ENCODE results near the gene SMPD4. TPM values are rescaled to one million over a fixed set of nuclear protein-coding genes. Genes with fewer than 3 reads are reported as not detected.
"Not testable (repeated sequence)": the region's sequence is repeated elsewhere in the genome, so short reads cannot be mapped to it uniquely, and the experiment has no call there.

The SMPD4 gene
- total RNA-seq, 1 experiment from 2014 or later = 95.8 TPM

DNA sequence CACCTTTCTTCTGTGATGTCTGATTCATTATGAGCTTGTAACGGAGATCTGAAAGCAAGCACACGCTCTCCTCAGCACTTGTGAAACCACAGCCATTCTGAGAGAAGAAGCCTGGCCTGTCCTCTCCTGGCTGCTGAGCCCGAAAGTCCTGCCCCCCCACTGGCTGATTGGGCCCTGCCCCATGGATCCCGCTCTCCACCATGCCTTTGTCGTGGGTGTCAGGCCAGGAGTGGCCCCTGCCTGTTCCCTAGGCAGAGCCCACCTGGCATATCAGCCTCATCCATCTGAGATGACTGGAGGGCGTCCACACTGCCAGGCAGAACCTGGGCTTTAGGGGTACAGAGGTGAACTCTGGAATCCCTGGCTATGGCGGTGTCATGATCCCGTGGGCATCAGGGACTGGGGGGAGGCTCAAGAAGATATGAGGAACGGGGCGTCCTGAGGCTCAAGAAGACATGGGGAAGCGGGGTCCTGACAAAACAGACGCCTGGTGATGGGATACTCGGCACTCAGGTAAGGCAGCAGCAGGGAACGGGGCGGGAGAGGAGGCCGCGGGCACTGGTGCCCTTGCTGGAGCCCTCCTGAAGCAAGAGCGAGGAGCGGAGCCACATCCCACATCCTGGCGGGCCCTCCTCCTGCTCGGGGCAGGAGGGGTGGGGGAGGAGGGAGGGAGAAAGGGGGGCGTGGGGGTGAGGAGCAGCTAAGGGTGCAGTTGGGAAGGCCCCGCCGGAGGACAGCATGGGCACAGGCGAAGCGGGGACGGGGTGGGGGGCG, 37.9 kb downstream of the SMPD4 start:
- H3K4me3 Mint-ChIP-seq = peak overlapping the region; percentile 79
- H3K9me3 Mint-ChIP-seq; CTCF ChIA-PET; DNase-seq (ENCODE audit: low spot score); H3K27ac Mint-ChIP-seq; H3K27me3 Mint-ChIP-seq (ENCODE audit: low read depth); H3K4me1 Mint-ChIP-seq; POLR2A ChIA-PET; H3K36me3 Mint-ChIP-seq: not testable (repeated sequence)
- ATAC-seq = peak; percentile 15

GRCh38 chr2:130142396-130143265, 38.8 kb downstream of the SMPD4 start:
- H3K4me1 Mint-ChIP-seq; H3K9me3 Mint-ChIP-seq; POLR2A ChIA-PET; ATAC-seq; H3K27me3 Mint-ChIP-seq (ENCODE audit: low read depth); DNase-seq (ENCODE audit: low spot score); CTCF ChIA-PET; H3K27ac Mint-ChIP-seq; H3K36me3 Mint-ChIP-seq: not testable (repeated sequence)
- peak overlapping the region; percentile 27; the same call in 1 of the 2 replicates for H3K4me3 Mint-ChIP-seq

DNA sequence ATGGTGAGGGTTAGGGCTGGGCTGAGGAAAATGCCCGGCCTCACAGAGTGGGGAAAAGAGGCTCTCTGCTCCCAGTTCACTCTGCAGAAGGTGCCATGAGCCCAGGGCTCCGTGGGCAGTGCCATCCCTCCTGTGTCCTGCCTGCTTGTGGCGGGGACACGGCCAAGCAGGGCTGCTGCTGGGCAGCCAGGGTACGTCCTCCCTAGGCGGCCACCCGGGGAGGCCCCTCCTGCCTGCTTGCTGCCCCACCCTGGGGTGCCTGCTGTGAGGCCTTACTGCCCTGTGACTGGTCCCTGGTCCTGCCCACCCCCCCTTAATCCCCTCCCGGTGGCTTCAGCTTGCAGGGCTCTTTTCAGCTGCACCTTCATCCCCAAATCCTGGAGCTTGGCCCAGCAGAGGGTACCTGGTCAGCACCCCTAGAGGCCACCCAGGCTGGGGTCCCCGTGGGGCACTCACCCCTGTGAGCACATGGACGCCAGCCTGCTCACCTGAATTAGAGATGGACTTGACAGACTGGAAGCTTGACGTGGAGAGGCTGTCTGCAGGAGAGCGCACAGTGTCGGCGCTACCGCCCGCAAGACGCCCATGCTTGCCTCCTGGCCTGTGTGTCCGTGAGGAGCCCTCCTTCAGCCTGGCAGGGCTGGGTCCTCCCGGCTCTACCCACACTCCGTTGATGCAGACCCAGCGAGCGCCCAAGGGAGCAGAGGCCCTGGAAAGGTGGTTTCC, 39.6 kb downstream of the SMPD4 start:
- DNase-seq (ENCODE audit: low spot score); POLR2A ChIA-PET; H3K4me1 Mint-ChIP-seq; CTCF ChIA-PET; H3K27me3 Mint-ChIP-seq (ENCODE audit: low read depth); H3K4me3 Mint-ChIP-seq; H3K36me3 Mint-ChIP-seq; H3K27ac Mint-ChIP-seq; ATAC-seq; H3K9me3 Mint-ChIP-seq: not testable (repeated sequence)

DNA sequence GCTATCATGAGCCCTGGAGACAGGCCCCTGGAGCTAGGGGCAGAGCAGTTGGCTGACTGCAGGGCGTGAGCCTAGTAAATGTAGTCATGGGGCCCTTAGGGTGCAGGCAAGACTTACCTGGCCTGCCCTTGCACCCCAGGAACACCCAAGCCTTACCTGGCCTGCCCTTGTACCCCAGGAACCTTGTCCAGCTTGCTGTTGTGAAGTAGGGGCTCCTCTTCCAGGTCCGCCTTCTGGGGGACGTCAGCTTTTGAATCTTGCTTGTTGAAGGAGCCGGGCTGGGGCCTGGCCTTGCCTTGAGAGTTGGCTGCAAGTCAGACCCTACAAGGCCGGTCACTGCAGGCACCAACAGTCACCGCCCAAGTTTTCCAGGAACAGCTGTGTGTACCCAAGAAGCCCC, 40.4 kb downstream of the SMPD4 start:
- H3K36me3 Mint-ChIP-seq; H3K4me1 Mint-ChIP-seq; CTCF ChIA-PET; ATAC-seq; DNase-seq (ENCODE audit: low spot score); H3K9me3 Mint-ChIP-seq; H3K4me3 Mint-ChIP-seq; H3K27ac Mint-ChIP-seq; POLR2A ChIA-PET; H3K27me3 Mint-ChIP-seq (ENCODE audit: low read depth): not testable (repeated sequence)

- ATAC-seq, POLR2A ChIA-PET: not testable (repeated sequence)
These were observed 40.9 kb downstream of the SMPD4 start for GRCh38 chr2:130140516-130140915.

DNA sequence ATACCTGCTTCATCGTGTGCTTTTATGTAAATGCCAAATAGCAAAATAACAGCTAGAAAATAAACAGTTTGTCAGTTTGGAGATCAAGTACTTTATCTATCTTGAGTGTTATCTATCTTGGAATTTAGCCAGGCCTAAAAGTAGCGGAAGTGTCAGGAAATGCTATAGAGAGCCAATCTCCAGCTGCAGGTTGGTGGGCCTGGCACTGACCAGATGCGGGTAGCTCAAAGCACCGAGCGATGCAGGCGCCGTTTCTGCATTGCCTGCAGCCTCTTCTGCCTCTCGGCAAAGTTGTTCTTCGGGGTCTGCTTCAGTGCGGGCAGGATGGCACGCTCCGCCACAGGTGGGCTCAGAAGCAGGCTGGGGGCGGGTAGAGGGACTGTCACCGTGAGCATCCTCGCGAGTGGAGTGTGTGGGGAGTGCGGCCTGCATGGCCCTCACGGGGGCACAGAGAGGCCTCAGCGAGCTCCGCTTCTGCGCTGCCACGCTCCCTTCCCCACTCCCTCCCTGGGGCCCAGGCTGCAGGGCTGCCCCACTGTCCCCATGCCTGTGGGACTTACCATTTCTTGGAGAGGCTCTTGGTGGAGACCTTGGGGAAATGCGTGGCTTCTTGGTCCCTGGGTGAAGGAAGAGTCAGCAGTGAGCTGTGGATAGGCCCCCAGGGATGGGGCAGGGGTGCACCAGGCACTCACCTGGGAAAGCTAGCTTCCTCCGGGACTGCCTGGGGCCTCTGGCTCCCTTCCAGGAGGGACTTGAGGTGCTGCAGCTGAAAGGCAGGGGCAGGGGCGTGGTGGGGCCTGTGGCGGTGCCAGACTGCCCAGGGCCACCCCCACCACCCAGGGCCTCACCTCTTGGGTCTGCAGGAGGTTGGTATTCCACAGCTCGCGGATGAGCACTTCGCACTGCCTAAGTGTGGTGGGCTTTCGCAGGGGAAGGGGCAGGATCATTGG, 41.8 kb downstream of the SMPD4 start:
- DNase-seq (ENCODE audit: low spot score); ATAC-seq; CTCF ChIA-PET; H3K36me3 Mint-ChIP-seq; H3K4me1 Mint-ChIP-seq; POLR2A ChIA-PET; H3K27me3 Mint-ChIP-seq (ENCODE audit: low read depth); H3K4me3 Mint-ChIP-seq; H3K27ac Mint-ChIP-seq; H3K9me3 Mint-ChIP-seq: not testable (repeated sequence)

More at GRCh38 chr2:130140516-130140915, 40.9 kb downstream of the SMPD4 start:
- H3K4me1 Mint-ChIP-seq; H3K9me3 Mint-ChIP-seq; H3K36me3 Mint-ChIP-seq; DNase-seq (ENCODE audit: low spot score); CTCF ChIA-PET; H3K4me3 Mint-ChIP-seq; H3K27ac Mint-ChIP-seq; H3K27me3 Mint-ChIP-seq (ENCODE audit: low read depth): not testable (repeated sequence)

- H3K36me3 Mint-ChIP-seq; ATAC-seq; H3K4me1 Mint-ChIP-seq; POLR2A ChIA-PET; CTCF ChIA-PET; H3K4me3 Mint-ChIP-seq; H3K9me3 Mint-ChIP-seq; H3K27ac Mint-ChIP-seq; DNase-seq (ENCODE audit: low spot score); H3K27me3 Mint-ChIP-seq (ENCODE audit: low read depth): not testable (repeated sequence)
These were observed 42.6 kb downstream of the SMPD4 start for GRCh38 chr2:130138841-130139251.

DNA sequence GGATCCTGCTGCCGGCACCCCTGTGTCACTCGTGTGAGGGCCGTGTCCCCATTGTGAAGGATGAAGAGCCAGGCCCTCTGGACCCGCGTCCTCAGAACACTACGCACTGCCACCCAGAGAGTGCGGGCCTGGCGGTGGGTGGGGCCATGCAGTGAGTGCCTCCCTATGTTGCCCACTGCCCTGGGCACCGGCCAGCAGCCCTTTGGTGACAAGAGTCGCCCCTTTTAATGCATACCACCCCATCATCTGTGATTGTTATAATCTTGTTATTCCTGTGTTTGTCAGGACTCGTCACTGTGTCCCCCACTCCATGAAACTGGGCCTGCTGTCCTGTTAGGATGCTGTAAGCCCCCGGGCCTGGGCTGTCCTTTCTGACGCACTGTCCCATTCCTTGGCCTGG, 43.1 kb downstream of the SMPD4 start:
- ATAC-seq; CTCF ChIA-PET; POLR2A ChIA-PET; H3K27me3 Mint-ChIP-seq (ENCODE audit: low read depth); H3K27ac Mint-ChIP-seq; H3K36me3 Mint-ChIP-seq; H3K4me1 Mint-ChIP-seq; H3K9me3 Mint-ChIP-seq; DNase-seq (ENCODE audit: low spot score); H3K4me3 Mint-ChIP-seq: not testable (repeated sequence)

DNA sequence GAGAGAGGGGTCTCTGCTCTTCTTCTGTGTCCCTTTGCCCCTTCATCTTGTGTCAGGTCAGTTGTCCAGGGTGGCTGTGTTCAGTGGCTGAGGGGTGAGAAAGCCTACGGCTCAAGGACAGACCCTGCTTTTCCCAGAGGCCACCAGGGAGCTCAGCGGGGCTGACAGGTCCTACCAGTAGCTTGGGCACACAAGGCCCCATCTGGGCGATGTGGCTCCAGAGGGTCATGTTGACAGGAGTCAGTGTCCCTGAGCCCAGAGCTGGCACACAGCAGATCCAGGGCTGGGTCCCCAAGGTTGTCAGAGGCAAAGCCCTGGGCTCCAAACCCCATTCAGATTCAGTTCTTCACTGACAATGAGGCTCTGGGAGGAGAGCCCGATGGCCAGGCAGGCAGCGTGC, 44.3 kb downstream of the SMPD4 start:
- H3K27ac Mint-ChIP-seq; H3K27me3 Mint-ChIP-seq (ENCODE audit: low read depth); H3K36me3 Mint-ChIP-seq; DNase-seq (ENCODE audit: low spot score); H3K4me3 Mint-ChIP-seq; POLR2A ChIA-PET; H3K9me3 Mint-ChIP-seq; CTCF ChIA-PET; ATAC-seq: not testable (repeated sequence)
- peaks cover 11% of the 10 kb centered on the region for H3K4me1 Mint-ChIP-seq

- peaks cover 16% of the 10 kb centered on the region for H3K4me1 Mint-ChIP-seq
- H3K27me3 Mint-ChIP-seq (ENCODE audit: low read depth); H3K9me3 Mint-ChIP-seq; CTCF ChIA-PET; ATAC-seq; H3K36me3 Mint-ChIP-seq; H3K27ac Mint-ChIP-seq; DNase-seq (ENCODE audit: low spot score); H3K4me3 Mint-ChIP-seq; POLR2A ChIA-PET: not testable (repeated sequence)
These were observed 44.9 kb downstream of the SMPD4 start for GRCh38 chr2:130136546-130136945.

All from WTC11 (cell line).